ENCODE data around the gene ETFDH. TPM values are rescaled to one million over a fixed set of nuclear protein-coding genes. Genes with fewer than 3 reads are reported as not detected.
"Not testable (repeated sequence)": the region's sequence is repeated elsewhere in the genome, so short reads cannot be mapped to it uniquely, and the experiment has no call there.

The ETFDH gene
- total and polyA plus RNA-seq, 2 donors from 2014 or later: 20.4 to 58.3 TPM

GRCh38 chr4:158649111-158649680 is 22.9 kb upstream of the ETFDH start:
- H3K4me1 ChIP-seq (ENCODE audit: control insufficient read depth in 2 of 3, insufficient read depth in 2 of 3, low read depth in 1 of 3, low read length in 3 of 3): no peaks in the 10 kb centered on the region
- FAIRE-seq (no peak), DNase-seq (no peak)
- intact Hi-C loops (cut with DNase I): no loop called here
- no peak overlapping the region for H3K9ac ChIP-seq (ENCODE audit: low read length in 3 of 3)
- TF ChIP-seq CTCF (IDR thresholded peaks at IDR 0.05; ENCODE audit: borderline replicate concordance, extremely low read depth, insufficient read depth): no peak
- H3K27ac ChIP-seq (ENCODE audit: low read depth in 2 of 2, low read length in 2 of 2): no peak overlapping the region
- H3K36me3 ChIP-seq (ENCODE audit: control insufficient read depth in 2 of 3, insufficient read depth in 3 of 3, low read length in 3 of 3): no peaks in the 10 kb centered on the region
- no peaks in the 10 kb centered on the region for H3K9me3 ChIP-seq (ENCODE audit: control insufficient read depth in 2 of 3, insufficient read depth in 1 of 3, low read length in 3 of 3)
- no peak overlapping the region for H3K4me3 ChIP-seq (ENCODE audit: low read length in 3 of 3)
- no peaks in the 10 kb centered on the region for H3K27me3 ChIP-seq (ENCODE audit: control insufficient read depth, insufficient read depth, low read length)

- DNase-seq (no peak), FAIRE-seq (no peak)
- Histone ChIP-seq H3K4me1 (ENCODE audit: control insufficient read depth in 2 of 3, insufficient read depth in 2 of 3, low read depth in 1 of 3, low read length in 3 of 3) (no peaks in the 10 kb centered on the region), H3K27ac (ENCODE audit: low read depth in 2 of 2, low read length in 2 of 2) (no peak overlapping the region), H3K4me3 (ENCODE audit: low read length in 3 of 3) (no peak overlapping the region), H3K9me3 (ENCODE audit: control insufficient read depth in 2 of 3, insufficient read depth in 1 of 3, low read length in 3 of 3) (no peaks in the 10 kb centered on the region), H3K27me3 (ENCODE audit: control insufficient read depth, insufficient read depth, low read length) (no peaks in the 10 kb centered on the region), H3K9ac (ENCODE audit: low read length in 3 of 3) (no peak overlapping the region), H3K36me3 (ENCODE audit: control insufficient read depth in 2 of 3, insufficient read depth in 3 of 3, low read length in 3 of 3) (no peaks in the 10 kb centered on the region)
- TF ChIP-seq CTCF (IDR thresholded peaks at IDR 0.05; ENCODE audit: borderline replicate concordance, extremely low read depth, insufficient read depth): no peak
- intact Hi-C loops (cut with DNase I): no loop called here
These were observed 19.2 kb upstream of the ETFDH start for GRCh38 chr4:158652920-158653319.

- H3K9ac ChIP-seq (ENCODE audit: low read length in 3 of 3): no peak overlapping the region
- no peaks in the 10 kb centered on the region for H3K27me3 ChIP-seq (ENCODE audit: control insufficient read depth, insufficient read depth, low read length)
- H3K9me3 ChIP-seq (ENCODE audit: control insufficient read depth in 2 of 3, insufficient read depth in 1 of 3, low read length in 3 of 3): no peaks in the 10 kb centered on the region
- FAIRE-seq (no peak), DNase-seq (no peak)
- no peak overlapping the region for H3K27ac ChIP-seq (ENCODE audit: low read depth in 2 of 2, low read length in 2 of 2)
- intact Hi-C loops (cut with DNase I): no loop called here
- no peak overlapping the region for H3K4me3 ChIP-seq (ENCODE audit: low read length in 3 of 3)
- H3K36me3 ChIP-seq (ENCODE audit: control insufficient read depth in 2 of 3, insufficient read depth in 3 of 3, low read length in 3 of 3): no peaks in the 10 kb centered on the region
- TF ChIP-seq CTCF (IDR thresholded peaks at IDR 0.05; ENCODE audit: borderline replicate concordance, extremely low read depth, insufficient read depth): no peak
- H3K4me1 ChIP-seq (ENCODE audit: control insufficient read depth in 2 of 3, insufficient read depth in 2 of 3, low read depth in 1 of 3, low read length in 3 of 3): no peaks in the 10 kb centered on the region
These were observed 15.7 kb upstream of the ETFDH start for GRCh38 chr4:158656439-158656838.

GRCh38 chr4:158657291-158657690 is 14.8 kb upstream of the ETFDH start:
- no peak overlapping the region for H3K27ac ChIP-seq (ENCODE audit: low read depth in 2 of 2, low read length in 2 of 2)
- no peak for DNase-seq

GRCh38 chr4:158663255-158663654 is 8.8 kb upstream of the ETFDH start:
- H3K36me3 ChIP-seq (ENCODE audit: control insufficient read depth in 2 of 3, insufficient read depth in 3 of 3, low read length in 3 of 3); H3K4me3 ChIP-seq (ENCODE audit: low read length in 3 of 3); H3K27me3 ChIP-seq (ENCODE audit: control insufficient read depth, insufficient read depth, low read length); H3K9ac ChIP-seq (ENCODE audit: low read length in 3 of 3); FAIRE-seq; DNase-seq; H3K27ac ChIP-seq (ENCODE audit: low read depth in 2 of 2, low read length in 2 of 2); intact Hi-C loops (cut with DNase I); H3K9me3 ChIP-seq (ENCODE audit: control insufficient read depth in 2 of 3, insufficient read depth in 1 of 3, low read length in 3 of 3); H3K4me1 ChIP-seq (ENCODE audit: control insufficient read depth in 2 of 3, insufficient read depth in 2 of 3, low read depth in 1 of 3, low read length in 3 of 3): not testable (repeated sequence)

More at GRCh38 chr4:158657291-158657690, 14.8 kb upstream of the ETFDH start:
- Histone ChIP-seq H3K36me3 (ENCODE audit: control insufficient read depth in 2 of 3, insufficient read depth in 3 of 3, low read length in 3 of 3) (no peaks in the 10 kb centered on the region), H3K9me3 (ENCODE audit: control insufficient read depth in 2 of 3, insufficient read depth in 1 of 3, low read length in 3 of 3) (no peaks in the 10 kb centered on the region), H3K9ac (ENCODE audit: low read length in 3 of 3) (no peak overlapping the region), H3K27me3 (ENCODE audit: control insufficient read depth, insufficient read depth, low read length) (no peaks in the 10 kb centered on the region), H3K4me1 (ENCODE audit: control insufficient read depth in 2 of 3, insufficient read depth in 2 of 3, low read depth in 1 of 3, low read length in 3 of 3) (no peaks in the 10 kb centered on the region), H3K4me3 (ENCODE audit: low read length in 3 of 3) (no peak overlapping the region)
- intact Hi-C loops (cut with DNase I): no loop called here
- TF ChIP-seq CTCF (IDR thresholded peaks at IDR 0.05; ENCODE audit: borderline replicate concordance, extremely low read depth, insufficient read depth): no peak
- FAIRE-seq: no peak

Data from kidney (tissue), 14 donors.